ENCODE measurements around the gene TMEM270.

GRCh38 chr7:73838642-73839041 lies 22.3 kb upstream of the TMEM270 start:
- TF ChIP-seq RAD21 (conservative IDR thresholded peaks at IDR 0.05): no peak
- no peak for TF ChIP-seq EZH2 (IDR thresholded peaks at IDR 0.05; ENCODE audit: borderline replicate concordance, insufficient read depth, low read length, poor library complexity, severe bottlenecking)
- no peak for TF ChIP-seq CTCF (IDR thresholded peaks at IDR 0.05; ENCODE audit: poor library complexity, severe bottlenecking)
- TF ChIP-seq TAF1 (IDR thresholded peaks at IDR 0.05; ENCODE audit: low read depth): no peak
- no peak for TF ChIP-seq POLR2AphosphoS5 (IDR thresholded peaks at IDR 0.05)
- TF ChIP-seq EP300 (conservative IDR thresholded peaks at IDR 0.05; ENCODE audit: poor library complexity, severe bottlenecking): no peak
- no peak for TF ChIP-seq REST (IDR thresholded peaks at IDR 0.05; ENCODE audit: borderline replicate concordance)

Measured in neural cell (in vitro differentiated cells).